Transverse colon (tissue), 4 donors: ENCODE results near the gene BRIP1.

Experiments
- POLR2A ChIP-seq: fragments of 450-650 bp; IDR thresholded peaks from one replicate; pipeline ENCODE4 v1.6.1; 2016; ENCODE audit warnings: antibody characterized with exemption, mild to moderate bottlenecking, moderate library complexity
- POLR2AphosphoS5 ChIP-seq, 3 donors: sonication (generic); formaldehyde crosslinking; IDR thresholded peaks; one replicate each; pipeline ENCODE4 v1.6.1; 2016; ENCODE audit warnings: antibody characterized with exemption in 3 of 3
- TF ChIP-seq, protein P1 (sequence below), 5 experiments: fragments of 200-600 bp in 3 of 5; fragments of 450-650 bp in 2 of 5; sonication (generic) in 3 of 5; IDR thresholded peaks; 1 replicate in 2 of 5; 2 replicates in 3 of 5; pipeline ENCODE4 v1.5.1; 2016 to 2017; ENCODE audit warnings: antibody characterized with exemption in 5 of 5, inconsistent platforms in 3 of 5, mild to moderate bottlenecking in 2 of 5, moderate library complexity in 1 of 5

DNA sequence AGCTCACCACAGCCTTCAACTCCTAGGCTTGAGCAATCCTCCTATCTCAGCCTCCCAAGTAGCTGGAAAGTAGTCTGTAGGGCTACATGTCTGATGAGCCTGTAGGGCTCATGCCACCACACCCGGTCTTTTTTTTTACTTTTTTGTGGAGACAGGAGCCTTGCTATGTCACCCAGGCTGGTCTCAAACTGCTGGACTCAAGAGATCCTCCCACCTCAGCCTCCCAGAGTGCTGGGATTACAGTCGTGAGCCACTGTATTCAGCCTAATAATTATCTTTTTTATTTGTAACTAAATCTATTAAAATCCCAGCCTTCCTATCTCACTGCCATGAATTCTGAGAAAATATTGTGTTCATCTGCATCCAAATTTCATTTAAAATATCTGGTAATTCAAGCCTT, 15.1 kb downstream of the BRIP1 start:
- TF ChIP-seq, protein P1, sequence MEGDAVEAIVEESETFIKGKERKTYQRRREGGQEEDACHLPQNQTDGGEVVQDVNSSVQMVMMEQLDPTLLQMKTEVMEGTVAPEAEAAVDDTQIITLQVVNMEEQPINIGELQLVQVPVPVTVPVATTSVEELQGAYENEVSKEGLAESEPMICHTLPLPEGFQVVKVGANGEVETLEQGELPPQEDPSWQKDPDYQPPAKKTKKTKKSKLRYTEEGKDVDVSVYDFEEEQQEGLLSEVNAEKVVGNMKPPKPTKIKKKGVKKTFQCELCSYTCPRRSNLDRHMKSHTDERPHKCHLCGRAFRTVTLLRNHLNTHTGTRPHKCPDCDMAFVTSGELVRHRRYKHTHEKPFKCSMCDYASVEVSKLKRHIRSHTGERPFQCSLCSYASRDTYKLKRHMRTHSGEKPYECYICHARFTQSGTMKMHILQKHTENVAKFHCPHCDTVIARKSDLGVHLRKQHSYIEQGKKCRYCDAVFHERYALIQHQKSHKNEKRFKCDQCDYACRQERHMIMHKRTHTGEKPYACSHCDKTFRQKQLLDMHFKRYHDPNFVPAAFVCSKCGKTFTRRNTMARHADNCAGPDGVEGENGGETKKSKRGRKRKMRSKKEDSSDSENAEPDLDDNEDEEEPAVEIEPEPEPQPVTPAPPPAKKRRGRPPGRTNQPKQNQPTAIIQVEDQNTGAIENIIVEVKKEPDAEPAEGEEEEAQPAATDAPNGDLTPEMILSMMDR (IDR thresholded peaks at IDR 0.05): no peak
- TF ChIP-seq POLR2AphosphoS5 (IDR thresholded peaks at IDR 0.05) (no peak), POLR2A (no peak)
